ENCODE results near the gene PCSK5.

The PCSK5 gene

GRCh38 chr9:76004526-76004925, 114.1 kb downstream of the PCSK5 start:
- DNase-seq (ENCODE audit: low read depth in 2 of 2) = no peak

- no peak for DNase-seq (ENCODE audit: low read depth in 2 of 2)
These were observed 117.5 kb downstream of the PCSK5 start for GRCh38 chr9:76007935-76008334.

GRCh38 chr9:76013809-76014208, 123.3 kb downstream of the PCSK5 start:
- no peak for DNase-seq (ENCODE audit: low read depth in 2 of 2)

- no peak for DNase-seq (ENCODE audit: low read depth in 2 of 2)
These were observed 127.8 kb downstream of the PCSK5 start for GRCh38 chr9:76018235-76018634.

- DNase-seq (ENCODE audit: low read depth in 2 of 2) = no peak
These were observed 128.3 kb downstream of the PCSK5 start for GRCh38 chr9:76018761-76019160.

GRCh38 chr9:76020652-76021051, 130.2 kb downstream of the PCSK5 start:
- DNase-seq (ENCODE audit: low read depth in 2 of 2) = no peak

- DNase-seq (ENCODE audit: low read depth in 2 of 2) = no peak
These were observed 131.8 kb downstream of the PCSK5 start for GRCh38 chr9:76022317-76022716.

GRCh38 chr9:76023715-76024195, 133.3 kb downstream of the PCSK5 start:
- no peak for DNase-seq (ENCODE audit: low read depth in 2 of 2)

GRCh38 chr9:76025286-76025685, 134.8 kb downstream of the PCSK5 start:
- no peak for DNase-seq (ENCODE audit: low read depth in 2 of 2)

- no peak for DNase-seq (ENCODE audit: low read depth in 2 of 2)
These were observed 136.3 kb downstream of the PCSK5 start for GRCh38 chr9:76026796-76027195.

GRCh38 chr9:76027416-76027815, 136.9 kb downstream of the PCSK5 start:
- no peak for DNase-seq (ENCODE audit: low read depth in 2 of 2)

GRCh38 chr9:76027861-76028260, 137.4 kb downstream of the PCSK5 start:
- no peak for DNase-seq (ENCODE audit: low read depth in 2 of 2)

- DNase-seq (ENCODE audit: low read depth in 2 of 2) = no peak
These were observed 141.7 kb downstream of the PCSK5 start for GRCh38 chr9:76032038-76032796.

- DNase-seq (ENCODE audit: low read depth in 2 of 2) = no peak
These were observed 142.4 kb downstream of the PCSK5 start for GRCh38 chr9:76032797-76033373.

- no peak for DNase-seq (ENCODE audit: low read depth in 2 of 2)
These were observed 143.6 kb downstream of the PCSK5 start for GRCh38 chr9:76034049-76034448.

GRCh38 chr9:76036762-76037161, 146.3 kb downstream of the PCSK5 start:
- no peak for DNase-seq (ENCODE audit: low read depth in 2 of 2)

- DNase-seq (ENCODE audit: low read depth in 2 of 2) = no peak
These were observed 147.2 kb downstream of the PCSK5 start for GRCh38 chr9:76037587-76038225.

- DNase-seq (ENCODE audit: low read depth in 2 of 2) = no peak
These were observed 148.0 kb downstream of the PCSK5 start for GRCh38 chr9:76038431-76038830.

- no peak for DNase-seq (ENCODE audit: low read depth in 2 of 2)
These were observed 153.9 kb downstream of the PCSK5 start for GRCh38 chr9:76044266-76044819.

GRCh38 chr9:76045221-76045620, 154.7 kb downstream of the PCSK5 start:
- no peak for DNase-seq (ENCODE audit: low read depth in 2 of 2)

GRCh38 chr9:76049341-76049740, 158.9 kb downstream of the PCSK5 start:
- no peak for DNase-seq (ENCODE audit: low read depth in 2 of 2)

GRCh38 chr9:76067696-76068095, 177.2 kb downstream of the PCSK5 start:
- DNase-seq (ENCODE audit: low read depth in 2 of 2) = no peak

GRCh38 chr9:76077537-76077936, 187.1 kb downstream of the PCSK5 start:
- DNase-seq (ENCODE audit: low read depth in 2 of 2) = no peak
